OCI-LY3 (cell line): ENCODE measurements around the gene DRD2.

ENCODE experiments used
- EZH2phosphoT487 ChIP-seq: fragments of 200-600 bp; shearing (Covaris generic); IDR thresholded peaks from 2 replicates; pipeline ENCODE4 v1.6.1; 2018; ENCODE audit warnings: antibody characterized with exemption, mixed run types, low read depth
- TF ChIP-seq, protein P1 (sequence below): fragments of 200-600, 300-600 bp; sonication (generic); IDR thresholded peaks from 2 replicates; pipeline ENCODE4 v1.5.1; 2014; ENCODE audit warnings: antibody characterized with exemption, low read length, low read depth

GRCh38 chr11:113487622-113488021, 12.4 kb upstream of the DRD2 start:
- TF ChIP-seq, protein P1, sequence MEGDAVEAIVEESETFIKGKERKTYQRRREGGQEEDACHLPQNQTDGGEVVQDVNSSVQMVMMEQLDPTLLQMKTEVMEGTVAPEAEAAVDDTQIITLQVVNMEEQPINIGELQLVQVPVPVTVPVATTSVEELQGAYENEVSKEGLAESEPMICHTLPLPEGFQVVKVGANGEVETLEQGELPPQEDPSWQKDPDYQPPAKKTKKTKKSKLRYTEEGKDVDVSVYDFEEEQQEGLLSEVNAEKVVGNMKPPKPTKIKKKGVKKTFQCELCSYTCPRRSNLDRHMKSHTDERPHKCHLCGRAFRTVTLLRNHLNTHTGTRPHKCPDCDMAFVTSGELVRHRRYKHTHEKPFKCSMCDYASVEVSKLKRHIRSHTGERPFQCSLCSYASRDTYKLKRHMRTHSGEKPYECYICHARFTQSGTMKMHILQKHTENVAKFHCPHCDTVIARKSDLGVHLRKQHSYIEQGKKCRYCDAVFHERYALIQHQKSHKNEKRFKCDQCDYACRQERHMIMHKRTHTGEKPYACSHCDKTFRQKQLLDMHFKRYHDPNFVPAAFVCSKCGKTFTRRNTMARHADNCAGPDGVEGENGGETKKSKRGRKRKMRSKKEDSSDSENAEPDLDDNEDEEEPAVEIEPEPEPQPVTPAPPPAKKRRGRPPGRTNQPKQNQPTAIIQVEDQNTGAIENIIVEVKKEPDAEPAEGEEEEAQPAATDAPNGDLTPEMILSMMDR, result no peak
- TF ChIP-seq EZH2phosphoT487, result no peak
